ENCODE measurements around the gene CLEC4C.

The CLEC4C gene

DNA sequence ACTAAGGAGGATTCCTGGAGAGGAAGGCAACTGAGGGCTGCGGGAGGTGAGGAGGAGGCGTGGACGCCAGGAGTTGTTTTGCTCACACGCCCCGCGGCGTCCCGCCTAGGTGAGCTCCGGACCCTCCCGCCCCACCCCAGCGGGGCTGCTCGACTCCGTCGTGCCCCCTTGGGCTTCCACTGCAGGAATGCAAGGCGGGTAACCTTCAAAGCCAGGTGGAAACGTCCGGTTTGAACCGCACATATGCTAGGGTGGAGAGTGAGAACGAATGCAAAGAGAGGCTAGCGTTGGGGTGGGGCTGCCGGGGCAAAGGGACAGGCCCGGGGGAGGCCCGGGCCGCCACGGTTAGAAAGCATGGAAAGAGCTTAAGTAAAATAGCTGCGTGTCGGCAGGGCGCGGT lies 41.3 kb downstream of the CLEC4C start:
- no peaks in the 10 kb centered on the region for H3K27me3 Mint-ChIP-seq
- no peak overlapping the region for H3K4me3 Mint-ChIP-seq
- DNase-seq = no peak
- CTCF ChIA-PET = no interaction called here
- H3K27ac Mint-ChIP-seq = no peak overlapping the region
- no peaks in the 10 kb centered on the region for H3K9me3 Mint-ChIP-seq
- no peaks in the 10 kb centered on the region for H3K4me1 Mint-ChIP-seq
- no peaks in the 10 kb centered on the region for H3K36me3 Mint-ChIP-seq

GRCh38 chr12:7695566-7696197 lies 51.5 kb downstream of the CLEC4C start, which contains the start of gene GDF3:
GDF3 (minus strand) TSS chr12:7695775; CDS start chr12:7695728, 47 bp downstream.
- no peak for DNase-seq
- H3K4me1 Mint-ChIP-seq = peaks cover 2% of the 10 kb centered on the region
- no peaks in the 10 kb centered on the region for H3K9me3 Mint-ChIP-seq
- no peaks in the 10 kb centered on the region for H3K36me3 Mint-ChIP-seq
- H3K27ac Mint-ChIP-seq = no peak within 1 kb of the TSS
- no peak within 1 kb of the TSS for H3K4me3 Mint-ChIP-seq
- H3K27me3 Mint-ChIP-seq = peaks cover 11% of the 10 kb centered on the region
- CTCF ChIA-PET = interaction anchor here (1.1 kb wide), 1 partner anchor 53 kb away, joined by 3 read pairs; no protein-coding TSS in a partner anchor

DNA sequence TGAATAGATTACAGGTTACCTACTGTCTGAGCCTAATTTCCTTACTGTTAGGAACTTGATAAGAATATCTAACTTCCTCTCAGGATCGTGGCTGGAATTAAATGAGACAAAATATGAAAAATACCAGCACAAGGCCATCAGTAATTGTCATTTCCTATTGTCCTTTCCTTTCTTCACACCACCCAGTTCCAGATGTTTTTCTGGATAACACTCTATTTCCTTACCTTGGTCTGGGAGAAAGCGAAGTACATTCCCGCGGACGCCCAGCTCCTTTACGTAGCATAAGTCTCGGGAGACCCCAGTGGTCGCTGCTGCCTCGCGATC lies 52.0 kb downstream of the CLEC4C start:
- no peaks in the 10 kb centered on the region for H3K9me3 Mint-ChIP-seq
- H3K27ac Mint-ChIP-seq = no peak overlapping the region
- H3K4me3 Mint-ChIP-seq = no peak overlapping the region
- no peak for DNase-seq
- H3K36me3 Mint-ChIP-seq = no peaks in the 10 kb centered on the region
- peaks cover 11% of the 10 kb centered on the region for H3K27me3 Mint-ChIP-seq
- H3K4me1 Mint-ChIP-seq = peaks cover 2% of the 10 kb centered on the region
- CTCF ChIA-PET = no interaction called here

DNA sequence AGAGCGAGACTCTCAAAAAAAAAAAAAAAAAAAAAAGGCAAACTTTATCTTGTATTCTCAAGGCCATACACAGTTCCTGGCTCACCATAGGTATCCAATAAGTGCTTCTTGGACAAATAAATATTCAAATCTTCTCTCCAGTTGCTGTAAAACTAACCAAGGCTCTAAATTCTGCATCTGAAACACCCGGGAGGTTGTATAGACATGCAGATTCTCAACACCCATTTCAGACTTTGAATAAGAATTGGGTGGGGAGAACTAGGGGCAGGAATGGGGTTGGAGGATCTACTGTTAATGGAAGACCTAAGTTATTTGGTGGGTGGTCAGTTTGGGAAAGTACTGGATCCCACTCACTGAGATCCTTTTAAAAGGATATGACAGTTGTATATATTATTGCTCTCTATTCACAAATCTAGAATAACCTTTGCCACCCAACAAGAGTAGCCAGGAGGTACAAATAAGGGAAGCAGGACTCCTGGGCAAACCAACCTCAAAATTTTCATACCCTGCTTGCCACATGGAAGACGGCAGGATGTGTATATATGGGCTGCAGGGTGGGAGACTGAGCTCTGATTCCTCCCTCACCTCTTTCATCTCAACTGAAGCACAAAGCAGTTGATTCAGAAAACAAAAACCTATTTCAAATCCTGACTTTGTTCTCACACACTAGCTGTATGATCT lies 52.5 kb downstream of the CLEC4C start:
- no peaks in the 10 kb centered on the region for H3K36me3 Mint-ChIP-seq
- H3K27me3 Mint-ChIP-seq = peaks cover 11% of the 10 kb centered on the region
- no peak overlapping the region for H3K4me3 Mint-ChIP-seq
- H3K9me3 Mint-ChIP-seq = no peaks in the 10 kb centered on the region
- no peak for DNase-seq
- CTCF ChIA-PET = no interaction called here
- peaks cover 2% of the 10 kb centered on the region for H3K4me1 Mint-ChIP-seq
- no peak overlapping the region for H3K27ac Mint-ChIP-seq

DNA sequence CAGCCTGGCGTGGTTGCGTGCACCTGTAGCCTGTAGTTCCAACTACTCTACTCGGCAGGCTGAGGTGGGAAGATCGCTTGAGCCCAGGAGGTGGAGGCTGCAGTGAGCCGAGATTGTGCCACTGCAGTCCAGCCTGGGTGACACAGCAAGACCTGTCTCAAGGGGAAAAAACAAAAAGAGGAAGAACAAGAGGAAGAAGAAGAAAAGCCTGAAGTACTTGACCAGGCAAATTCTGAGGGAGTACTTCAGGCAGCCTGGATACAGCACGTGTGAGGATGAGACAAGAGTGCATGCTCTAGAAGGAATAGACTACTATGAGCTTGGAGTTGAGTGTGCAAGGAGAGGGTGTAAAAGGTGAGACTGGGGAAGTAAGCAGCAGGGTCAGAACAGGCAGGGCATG lies 53.4 kb downstream of the CLEC4C start:
- Mint-ChIP-seq H3K4me3 (no peak overlapping the region), H3K27me3 (peaks cover 11% of the 10 kb centered on the region), H3K9me3 (no peaks in the 10 kb centered on the region), H3K36me3 (no peaks in the 10 kb centered on the region), H3K4me1 (peaks cover 2% of the 10 kb centered on the region), H3K27ac (no peak overlapping the region)
- DNase-seq = no peak
- CTCF ChIA-PET = interaction anchor here (0.5 kb wide), 1 partner anchor 108 kb away, joined by 3 read pairs; no protein-coding TSS in a partner anchor

GRCh38 chr12:7681535-7681934 lies 65.6 kb downstream of the CLEC4C start:
- Mint-ChIP-seq H3K9me3 (no peaks in the 10 kb centered on the region), H3K4me1 (peaks cover 4% of the 10 kb centered on the region), H3K4me3 (no peak overlapping the region), H3K36me3 (no peaks in the 10 kb centered on the region), H3K27me3 (peaks cover 7% of the 10 kb centered on the region), H3K27ac (no peak overlapping the region)
- no peak for DNase-seq
- CTCF ChIA-PET = no interaction called here
